ENCODE results near the gene KHDRBS1. TPM values are rescaled to one million over a fixed set of nuclear protein-coding genes. Genes with fewer than 3 reads are reported as not detected.

Gene KHDRBS1
- polyA plus RNA-seq, 1 of the 3 experiments (the other 2 are of a cell fraction) = 52.8 TPM

DNA sequence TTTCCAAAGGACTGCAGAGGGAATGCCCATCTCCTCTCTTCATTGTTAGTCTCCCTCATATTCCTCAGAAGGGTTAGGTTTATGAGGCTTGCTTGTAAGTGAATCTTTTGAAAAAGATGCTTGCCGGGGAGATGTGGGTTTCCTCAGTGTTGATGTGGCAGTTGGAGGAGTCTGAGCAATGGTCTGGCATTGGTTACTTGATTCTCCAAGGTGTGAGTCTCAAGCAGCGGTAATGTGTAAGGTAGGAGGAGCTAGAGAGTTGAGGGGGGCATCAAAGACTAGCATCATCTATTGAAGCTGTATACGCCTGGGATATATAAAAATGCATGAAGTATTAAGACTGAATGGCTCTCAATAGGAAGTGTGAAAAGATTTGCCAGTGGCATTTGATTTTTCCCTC, 21.5 kb downstream of the KHDRBS1 start:
- Histone ChIP-seq H3K9me3 (no peaks in the 10 kb centered on the region), H3K9me2 (no peaks in the 10 kb centered on the region), H4K20me1 (ENCODE audit: insufficient read depth) (peaks cover 93% of the 10 kb centered on the region), H3K4me1 (ENCODE audit: control insufficient read depth in 1 of 2, insufficient read depth in 2 of 2, low read depth in 1 of 2, low read length in 1 of 2) (peaks cover 0 to 16% of the 10 kb centered on the region in 2 experiments; a peak in 1 of 4 replicates), H3K4me3 (ENCODE audit: low read depth in 2 of 2, low read length in 1 of 2) (no peak overlapping the region), H3K79me2 (ENCODE audit: insufficient read depth) (no peaks in the 10 kb centered on the region; the same call in 1 of the 2 replicates), H3F3A (replicated peaks; ENCODE audit: insufficient read depth) (peaks cover 40% of the 10 kb centered on the region), H3K27ac (ENCODE audit: low read depth in 2 of 2, low read length in 1 of 2) (no peak overlapping the region), H2AFZ (ENCODE audit: low read depth) (no peak overlapping the region), H3K27me3 (ENCODE audit: insufficient read depth) (no peaks in the 10 kb centered on the region), H3K4me2 (no peak overlapping the region), H3K36me3 (replicated peaks in 1 of 2; ENCODE audit: control insufficient read depth in 1 of 2, insufficient read depth in 2 of 2, low read length in 1 of 2) (peaks cover 88 to 95% of the 10 kb centered on the region in 2 experiments), H3K9ac (no peak overlapping the region)
- WGBS (ENCODE audit: low lambda C conversion rate) = 98% methylated on average over 3 of the region's 3 CpGs
- ChIA-PET CTCF (no interaction called here), POLR2A (interaction anchor here (0.6 kb wide), 1 partner anchor 10 kb away, joined by 3 read pairs; no protein-coding TSS in a partner anchor)
- DNase-seq = no peak
- TF ChIP-seq JUND (IDR thresholded peaks at IDR 0.05) (no peak), GATA2 (CRISPR knock-in tag; IDR thresholded peaks at IDR 0.05) (no peak), EZH2phosphoT487 (IDR thresholded peaks at IDR 0.05; ENCODE audit: borderline replicate concordance, low read depth) (no peak), RCOR1 (IDR thresholded peaks at IDR 0.05; ENCODE audit: low read length) (no peak), EP300 (IDR thresholded peaks at IDR 0.05; ENCODE audit: borderline replicate concordance in 1 of 2, low read depth in 1 of 2, low read length in 1 of 2) (no peak), TAF1 (IDR thresholded peaks at IDR 0.05; ENCODE audit: borderline replicate concordance, low read depth, low read length) (no peak), NRF1 (IDR thresholded peaks at IDR 0.05; ENCODE audit: low read depth, low read length) (no peak), RFX5 (IDR thresholded peaks at IDR 0.05; ENCODE audit: low read length) (no peak)
- TF ChIP-seq, protein P1, sequence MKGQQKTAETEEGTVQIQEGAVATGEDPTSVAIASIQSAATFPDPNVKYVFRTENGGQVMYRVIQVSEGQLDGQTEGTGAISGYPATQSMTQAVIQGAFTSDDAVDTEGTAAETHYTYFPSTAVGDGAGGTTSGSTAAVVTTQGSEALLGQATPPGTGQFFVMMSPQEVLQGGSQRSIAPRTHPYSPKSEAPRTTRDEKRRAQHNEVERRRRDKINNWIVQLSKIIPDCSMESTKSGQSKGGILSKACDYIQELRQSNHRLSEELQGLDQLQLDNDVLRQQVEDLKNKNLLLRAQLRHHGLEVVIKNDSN (IDR thresholded peaks at IDR 0.05; ENCODE audit: borderline replicate concordance, low read depth) = no peak

GRCh38 chr1:32040711-32041110, 27.0 kb downstream of the KHDRBS1 start:
- H3K27ac ChIP-seq (ENCODE audit: low read depth in 2 of 2, low read length in 1 of 2) = no peak overlapping the region; a peak in 1 of 4 replicates
- H3K4me3 ChIP-seq (ENCODE audit: low read depth in 2 of 2, low read length in 1 of 2) = no peak overlapping the region
- no peaks in the 10 kb centered on the region for H3K9me2 ChIP-seq
- peaks cover 25% of the 10 kb centered on the region for H3F3A ChIP-seq (replicated peaks; ENCODE audit: insufficient read depth)
- no peak overlapping the region for H3K4me2 ChIP-seq
- H3K79me2 ChIP-seq (ENCODE audit: insufficient read depth) = no peaks in the 10 kb centered on the region; the same call in 1 of the 2 replicates
- H2AFZ ChIP-seq (ENCODE audit: low read depth) = no peak overlapping the region
- no peak for TF ChIP-seq ZBTB33 (IDR thresholded peaks at IDR 0.05; ENCODE audit: borderline replicate concordance, low read depth)
- no peak for TF ChIP-seq EP300 (IDR thresholded peaks at IDR 0.05; ENCODE audit: borderline replicate concordance in 1 of 2, low read depth in 1 of 2, low read length in 1 of 2)
- no peak for TF ChIP-seq SIN3A (IDR thresholded peaks at IDR 0.05; ENCODE audit: borderline replicate concordance, low read depth, low read length)
- no peak for TF ChIP-seq NRF1 (IDR thresholded peaks at IDR 0.05; ENCODE audit: low read depth, low read length)
- peaks cover 52 to 99% of the 10 kb centered on the region in 2 experiments for H3K36me3 ChIP-seq (replicated peaks in 1 of 2; ENCODE audit: control insufficient read depth in 1 of 2, insufficient read depth in 2 of 2, low read length in 1 of 2)
- peaks cover 64% of the 10 kb centered on the region for H4K20me1 ChIP-seq (ENCODE audit: insufficient read depth)
- H3K27me3 ChIP-seq (ENCODE audit: insufficient read depth) = no peaks in the 10 kb centered on the region
- H3K4me1 ChIP-seq (ENCODE audit: control insufficient read depth in 1 of 2, insufficient read depth in 2 of 2, low read depth in 1 of 2, low read length in 1 of 2) = no peaks in the 10 kb centered on the region
- POLR2A ChIA-PET = no interaction called here
- WGBS (ENCODE audit: low lambda C conversion rate) = 100% methylated on average over 3 of the region's 3 CpGs
- DNase-seq = no peak
- no peaks in the 10 kb centered on the region for H3K9me3 ChIP-seq
- no peak overlapping the region for H3K9ac ChIP-seq
- CTCF ChIA-PET = interaction anchor here (0.8 to 2.3 kb wide), 3 partner anchors 9 to 22 kb away, joined by 3 to 8 read pairs (median 3); no protein-coding TSS in a partner anchor
